Fibroblast of lung (primary cell): Measurements from ENCODE around the gene ATOH8. TPM values are rescaled to one million over a fixed set of nuclear protein-coding genes. Genes with fewer than 3 reads are reported as not detected.

Experiments
- DNase-seq, 2 donors: peaks; one replicate each; pipeline versions ENCODE4 v3.0.0 to v3.0.0-alpha.2; 2010; ENCODE audit warnings: low read depth in 2 of 2
- H2AFZ ChIP-seq: 2 replicates; pipeline ENCODE4 v1.5.1; 2012; ENCODE audit warnings: low read length, control low read depth, inconsistent platforms
- H3K27ac ChIP-seq: 2 replicates; pipeline ENCODE4 v1.5.1; 2011; ENCODE audit warnings: low read length, control low read depth; ENCODE audit not compliant: insufficient read depth
- H3K27me3 ChIP-seq: 2 replicates; pipeline ENCODE4 v1.5.1; 2011; ENCODE audit warnings: mild to moderate bottlenecking, low read length; ENCODE audit not compliant: control insufficient read depth, insufficient read depth
- H3K36me3 ChIP-seq: 2 replicates; pipeline ENCODE4 v1.5.1; 2011; ENCODE audit warnings: low read length; ENCODE audit not compliant: control insufficient read depth, insufficient read depth
- H3K4me1 ChIP-seq: 2 replicates; pipeline ENCODE4 v1.5.1; 2011; ENCODE audit warnings: low read length; ENCODE audit not compliant: control insufficient read depth, insufficient read depth; ENCODE audit errors: extremely low read depth
- H3K4me2 ChIP-seq: 2 replicates; pipeline ENCODE4 v1.5.1; 2011; ENCODE audit warnings: low read length, control low read depth; ENCODE audit not compliant: insufficient read depth; ENCODE audit errors: extremely low read depth
- H3K4me3 ChIP-seq, 4 experiments: fragments of 200-600 bp in 1 of 4; sonication (generic) in 1 of 4; replicated peaks in 1 of 4; 2 replicates each; pipeline ENCODE4 v1.5.1; 2011 to 2016; ENCODE audit warnings: low read length in 4 of 4, low read depth in 3 of 4, mild to moderate bottlenecking in 3 of 4, control low read depth in 2 of 4, inconsistent platforms in 1 of 4, mixed read lengths in 1 of 4; ENCODE audit not compliant: insufficient read depth in 1 of 4; ENCODE audit errors: control extremely low read depth in 1 of 4
- H3K79me2 ChIP-seq: 2 replicates; pipeline ENCODE4 v1.5.1; 2012; ENCODE audit warnings: mild to moderate bottlenecking, low read length, inconsistent platforms; ENCODE audit not compliant: control insufficient read depth, insufficient read depth
- H3K9ac ChIP-seq: 2 replicates; pipeline ENCODE4 v1.5.1; 2011; ENCODE audit warnings: mild to moderate bottlenecking, low read length, control low read depth; ENCODE audit not compliant: insufficient read depth
- H3K9me3 ChIP-seq: 2 replicates; pipeline ENCODE4 v1.5.1; 2012; ENCODE audit warnings: low read depth, low read length; ENCODE audit not compliant: control insufficient read depth, insufficient read depth
- H4K20me1 ChIP-seq: 2 replicates; pipeline ENCODE4 v1.5.1; 2011; ENCODE audit warnings: low read length; ENCODE audit not compliant: control insufficient read depth, insufficient read depth; ENCODE audit errors: extremely low read depth
- EZH2 ChIP-seq: IDR thresholded peaks from 2 replicates; pipeline ENCODE4 v1.5.1; 2012; ENCODE audit warnings: low read length, control low read depth, mild to moderate bottlenecking; ENCODE audit errors: missing control alignments
- polyA plus RNA-seq, 2 donors: library from polyadenylated mRNA; depleted of rRNA in 1 of 2; stranded (reverse) in 1 of 2; unstranded in 1 of 2; fragments of >200 nt; gene quantifications; 2 replicates each; pipeline ENCODE4 v1.2.1, GENCODE V29; 2011 to 2012; ENCODE audit warnings: missing spikeins in 1 of 2
- total RNA-seq: library from RNA; depleted of rRNA; stranded (reverse); fragments of >200 nt; gene quantifications from 2 replicates; pipeline ENCODE4 v1.2.1, GENCODE V29; 2014
- TF ChIP-seq, protein P1 (sequence below), 2 donors: IDR thresholded peaks in 1 of 2; conservative IDR thresholded peaks in 1 of 2; 1 replicate in 1 of 2; 2 replicates in 1 of 2; pipeline ENCODE4 v1.5.1; 2011 to 2012; ENCODE audit warnings: low read length in 2 of 2, control low read depth in 1 of 2, inconsistent platforms in 1 of 2, low read depth in 1 of 2, mild to moderate bottlenecking in 1 of 2

ATOH8 gene
- total and polyA plus RNA-seq, 2 donors (not counting 1 experiment from before 2014, with no cell fraction given): 5.6 to 19.2 TPM

DNA sequence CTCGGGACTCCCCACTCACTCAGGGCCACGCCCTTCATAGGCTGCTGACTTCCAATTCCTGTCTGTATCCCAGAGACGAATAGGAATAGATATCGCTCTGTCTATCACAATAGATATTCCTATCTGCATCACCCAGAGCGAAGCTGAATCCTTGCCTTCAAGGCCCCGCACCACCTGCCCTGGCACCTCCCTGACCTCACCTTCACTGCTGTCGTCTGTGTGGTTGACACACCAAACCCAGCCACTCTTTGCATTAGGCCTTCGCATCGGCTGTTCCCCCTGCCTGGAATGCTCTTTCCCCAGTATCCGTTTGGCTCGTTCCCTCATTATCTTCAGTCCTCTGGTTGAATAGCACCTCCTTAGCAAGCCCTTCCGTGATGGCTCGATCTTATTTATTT is 43.5 kb downstream of the ATOH8 start:
- Histone ChIP-seq H3K79me2 (no peaks in the 10 kb centered on the region), H2AFZ (no peak overlapping the region), H3K4me1 (peaks cover 14% of the 10 kb centered on the region), H3K36me3 (no peaks in the 10 kb centered on the region), H3K27me3 (no peaks in the 10 kb centered on the region), H4K20me1 (no peaks in the 10 kb centered on the region), H3K4me2 (no peak overlapping the region), H3K9me3 (no peaks in the 10 kb centered on the region), H3K4me3 (no peak overlapping the region), H3K9ac (no peak overlapping the region), H3K27ac (no peak overlapping the region)
- no peak for DNase-seq
- TF ChIP-seq, protein P1, sequence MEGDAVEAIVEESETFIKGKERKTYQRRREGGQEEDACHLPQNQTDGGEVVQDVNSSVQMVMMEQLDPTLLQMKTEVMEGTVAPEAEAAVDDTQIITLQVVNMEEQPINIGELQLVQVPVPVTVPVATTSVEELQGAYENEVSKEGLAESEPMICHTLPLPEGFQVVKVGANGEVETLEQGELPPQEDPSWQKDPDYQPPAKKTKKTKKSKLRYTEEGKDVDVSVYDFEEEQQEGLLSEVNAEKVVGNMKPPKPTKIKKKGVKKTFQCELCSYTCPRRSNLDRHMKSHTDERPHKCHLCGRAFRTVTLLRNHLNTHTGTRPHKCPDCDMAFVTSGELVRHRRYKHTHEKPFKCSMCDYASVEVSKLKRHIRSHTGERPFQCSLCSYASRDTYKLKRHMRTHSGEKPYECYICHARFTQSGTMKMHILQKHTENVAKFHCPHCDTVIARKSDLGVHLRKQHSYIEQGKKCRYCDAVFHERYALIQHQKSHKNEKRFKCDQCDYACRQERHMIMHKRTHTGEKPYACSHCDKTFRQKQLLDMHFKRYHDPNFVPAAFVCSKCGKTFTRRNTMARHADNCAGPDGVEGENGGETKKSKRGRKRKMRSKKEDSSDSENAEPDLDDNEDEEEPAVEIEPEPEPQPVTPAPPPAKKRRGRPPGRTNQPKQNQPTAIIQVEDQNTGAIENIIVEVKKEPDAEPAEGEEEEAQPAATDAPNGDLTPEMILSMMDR (conservative IDR thresholded peaks at IDR 0.05 in 1 of 2, IDR thresholded peaks at IDR 0.05 in 1 of 2; ENCODE audit: low read depth in 1 of 2, low read length in 2 of 2): no peak
- no peak for TF ChIP-seq EZH2

DNA sequence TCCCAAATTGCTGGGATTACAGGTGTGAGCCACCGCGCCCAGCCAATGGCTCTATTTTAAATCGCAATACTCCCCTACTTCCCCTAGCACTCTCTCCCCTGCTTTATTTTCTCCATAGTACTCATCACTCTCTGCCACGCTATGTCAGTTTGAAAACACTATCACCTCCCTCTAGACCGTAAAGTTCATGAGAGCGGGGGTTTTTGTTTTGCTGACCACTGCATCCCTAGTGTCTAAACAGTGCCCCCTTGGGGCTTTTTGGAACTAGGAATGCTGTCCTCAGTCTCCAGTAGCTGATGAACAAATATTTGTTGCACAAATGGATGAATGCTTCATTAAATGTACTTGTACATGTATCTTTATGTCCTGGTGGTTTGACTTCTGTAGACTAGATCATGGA is 44.1 kb downstream of the ATOH8 start:
- Histone ChIP-seq H3K9ac (no peak overlapping the region), H3K4me3 (no peak overlapping the region), H4K20me1 (no peaks in the 10 kb centered on the region)

DNA sequence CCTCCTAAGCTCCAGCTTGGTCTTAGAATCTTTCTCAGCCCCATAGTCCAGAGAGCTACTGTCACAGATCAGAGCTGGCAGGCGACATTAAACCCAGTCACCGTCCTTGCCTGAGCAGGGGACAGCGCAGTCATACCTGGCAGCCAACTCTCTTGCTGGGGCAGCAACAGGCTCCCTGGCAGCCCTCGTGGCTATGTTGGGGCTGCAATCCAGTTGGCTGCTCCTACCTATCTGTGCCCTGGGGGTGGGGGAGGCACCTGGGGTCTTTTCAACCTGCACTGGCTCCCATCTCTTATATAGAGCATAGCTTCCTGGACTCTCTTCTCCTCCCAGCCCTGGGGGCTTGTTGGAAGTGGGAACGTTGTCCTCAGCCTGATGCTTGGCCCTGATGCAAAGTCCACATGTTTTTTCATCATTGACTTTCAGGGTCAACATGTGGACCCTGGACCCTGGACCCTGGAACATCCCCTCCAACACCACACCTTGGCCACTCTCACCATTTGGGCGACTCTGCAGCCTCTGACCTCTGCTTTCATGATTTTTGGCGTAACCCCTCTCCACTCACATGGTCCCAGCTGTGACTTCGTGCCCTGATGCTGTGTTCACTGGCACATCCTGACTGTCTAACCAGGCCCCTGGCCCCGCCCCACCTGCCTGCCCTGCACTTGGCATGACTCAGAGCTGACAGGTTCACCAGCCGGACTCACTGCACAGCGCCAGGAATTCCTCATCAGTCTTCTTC is 45.6 kb downstream of the ATOH8 start:
- Histone ChIP-seq H2AFZ (no peak overlapping the region), H3K9me3 (no peaks in the 10 kb centered on the region), H3K79me2 (no peaks in the 10 kb centered on the region), H3K27me3 (no peaks in the 10 kb centered on the region), H3K27ac (no peak overlapping the region), H4K20me1 (no peaks in the 10 kb centered on the region), H3K36me3 (no peaks in the 10 kb centered on the region), H3K4me2 (no peak overlapping the region), H3K4me3 (no peak overlapping the region), H3K4me1 (peaks cover 7% of the 10 kb centered on the region), H3K9ac (no peak overlapping the region)
- no peak for DNase-seq
- TF ChIP-seq, protein P1 (conservative IDR thresholded peaks at IDR 0.05 in 1 of 2, IDR thresholded peaks at IDR 0.05 in 1 of 2; ENCODE audit: low read depth in 1 of 2, low read length in 2 of 2): no peak
- no peak for TF ChIP-seq EZH2

More for the DNA sequence above, 44.1 kb downstream of the ATOH8 start:
- Histone ChIP-seq H2AFZ (no peak overlapping the region), H3K79me2 (no peaks in the 10 kb centered on the region), H3K9me3 (no peaks in the 10 kb centered on the region), H3K4me2 (no peak overlapping the region), H3K27me3 (no peaks in the 10 kb centered on the region), H3K4me1 (peaks cover 10% of the 10 kb centered on the region), H3K27ac (no peak overlapping the region), H3K36me3 (no peaks in the 10 kb centered on the region)
- TF ChIP-seq, protein P1 (conservative IDR thresholded peaks at IDR 0.05 in 1 of 2, IDR thresholded peaks at IDR 0.05 in 1 of 2; ENCODE audit: low read depth in 1 of 2, low read length in 2 of 2): peak; percentile 56 to 65
- TF ChIP-seq EZH2: no peak
- DNase-seq: peak in 1 of 2 donors; percentile 70
